ENCODE measurements around the gene AUH. TPM values are rescaled to one million over a fixed set of nuclear protein-coding genes. Genes with fewer than 3 reads are reported as not detected.

The AUH gene
- total RNA-seq, 1 donor from 2014 or later = 8.8 TPM

DNA sequence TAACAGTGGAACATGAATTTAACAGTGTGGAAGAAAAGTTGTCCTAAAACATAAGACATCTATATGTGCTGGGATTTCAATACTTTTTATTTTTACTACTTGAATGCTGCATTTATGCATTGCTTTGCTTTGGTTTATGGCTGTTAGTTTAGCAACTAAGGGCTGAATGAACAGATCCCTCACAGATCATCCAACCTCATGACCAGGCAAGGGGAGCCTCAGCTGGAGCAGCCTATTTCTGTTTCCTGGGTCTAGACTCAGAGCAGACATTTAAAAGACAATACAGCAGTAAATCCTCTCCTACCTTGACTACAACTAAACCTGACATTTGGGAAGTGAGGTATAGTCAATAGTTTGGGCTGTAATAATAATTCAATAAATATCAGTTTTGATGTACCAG, 163.3 kb downstream of the AUH start:
- H3K27ac Mint-ChIP-seq (ENCODE audit: unreplicated experiment) = no peak overlapping the region
- H3K4me3 Mint-ChIP-seq (ENCODE audit: unreplicated experiment) = no peak overlapping the region
- no peaks in the 10 kb centered on the region for H3K27me3 Mint-ChIP-seq (ENCODE audit: low read depth)
- TF ChIP-seq, protein P1, sequence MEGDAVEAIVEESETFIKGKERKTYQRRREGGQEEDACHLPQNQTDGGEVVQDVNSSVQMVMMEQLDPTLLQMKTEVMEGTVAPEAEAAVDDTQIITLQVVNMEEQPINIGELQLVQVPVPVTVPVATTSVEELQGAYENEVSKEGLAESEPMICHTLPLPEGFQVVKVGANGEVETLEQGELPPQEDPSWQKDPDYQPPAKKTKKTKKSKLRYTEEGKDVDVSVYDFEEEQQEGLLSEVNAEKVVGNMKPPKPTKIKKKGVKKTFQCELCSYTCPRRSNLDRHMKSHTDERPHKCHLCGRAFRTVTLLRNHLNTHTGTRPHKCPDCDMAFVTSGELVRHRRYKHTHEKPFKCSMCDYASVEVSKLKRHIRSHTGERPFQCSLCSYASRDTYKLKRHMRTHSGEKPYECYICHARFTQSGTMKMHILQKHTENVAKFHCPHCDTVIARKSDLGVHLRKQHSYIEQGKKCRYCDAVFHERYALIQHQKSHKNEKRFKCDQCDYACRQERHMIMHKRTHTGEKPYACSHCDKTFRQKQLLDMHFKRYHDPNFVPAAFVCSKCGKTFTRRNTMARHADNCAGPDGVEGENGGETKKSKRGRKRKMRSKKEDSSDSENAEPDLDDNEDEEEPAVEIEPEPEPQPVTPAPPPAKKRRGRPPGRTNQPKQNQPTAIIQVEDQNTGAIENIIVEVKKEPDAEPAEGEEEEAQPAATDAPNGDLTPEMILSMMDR (IDR thresholded peaks at IDR 0.05) = no peak
- peaks cover 4% of the 10 kb centered on the region for H3K36me3 Mint-ChIP-seq (ENCODE audit: low read depth)
- H3K4me1 Mint-ChIP-seq (ENCODE audit: low read depth) = peaks cover 38% of the 10 kb centered on the region
- DNase-seq (ENCODE audit: low spot score) = no peak
- peaks cover 26% of the 10 kb centered on the region for H3K9me3 Mint-ChIP-seq (ENCODE audit: low read depth)

DNA sequence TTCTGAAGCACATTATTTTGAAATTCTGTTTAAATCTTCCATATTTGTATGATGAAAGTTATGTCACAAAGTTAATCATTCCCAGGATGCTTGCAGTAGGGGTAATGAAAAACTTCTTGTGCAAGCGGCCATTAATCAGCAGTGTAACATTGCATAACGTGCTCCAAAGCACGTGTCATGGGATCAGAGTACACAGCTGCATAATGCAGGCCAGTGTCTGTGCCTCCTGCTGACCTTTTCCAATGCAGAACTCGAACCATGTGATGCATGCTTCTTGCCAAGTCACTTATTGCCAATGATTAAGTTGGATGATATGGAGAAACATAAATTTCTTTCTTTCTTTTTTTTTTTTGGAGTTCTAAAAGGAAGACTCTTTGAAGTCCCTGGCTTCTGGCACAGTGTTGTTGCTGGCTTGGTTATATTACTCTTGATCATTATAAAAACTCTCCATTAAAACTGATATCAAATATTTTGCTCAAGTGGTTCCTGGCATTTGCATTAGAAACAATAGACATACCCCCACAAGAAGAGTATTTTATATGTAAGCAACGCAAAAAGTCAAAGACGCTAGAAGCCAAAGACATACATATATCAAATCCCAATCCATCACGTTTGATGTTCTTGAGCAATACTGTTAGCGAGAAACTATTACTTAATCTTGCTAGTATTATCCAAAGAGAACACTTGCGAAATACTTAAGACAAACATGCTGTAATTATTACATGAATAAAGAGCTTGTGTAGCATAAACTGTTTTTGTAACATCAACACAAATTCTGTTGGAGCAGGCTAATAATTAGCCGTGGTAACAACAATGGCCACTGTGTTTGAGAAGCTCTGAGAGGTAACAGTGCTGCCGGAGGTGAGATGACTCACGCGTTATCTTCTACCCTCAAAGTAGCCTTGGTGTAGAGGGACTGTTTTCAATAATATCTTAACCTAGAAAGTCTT, 164.2 kb downstream of the AUH start:
- no peak overlapping the region for H3K27ac Mint-ChIP-seq (ENCODE audit: unreplicated experiment)
- TF ChIP-seq, protein P1 (IDR thresholded peaks at IDR 0.05) = no peak
- no peak overlapping the region for H3K4me3 Mint-ChIP-seq (ENCODE audit: unreplicated experiment)
- peaks cover 21% of the 10 kb centered on the region for H3K9me3 Mint-ChIP-seq (ENCODE audit: low read depth)
- no peaks in the 10 kb centered on the region for H3K27me3 Mint-ChIP-seq (ENCODE audit: low read depth)
- peaks cover 4% of the 10 kb centered on the region for H3K36me3 Mint-ChIP-seq (ENCODE audit: low read depth)
- H3K4me1 Mint-ChIP-seq (ENCODE audit: low read depth) = peaks cover 44% of the 10 kb centered on the region
- DNase-seq (ENCODE audit: low spot score) = no peak

DNA sequence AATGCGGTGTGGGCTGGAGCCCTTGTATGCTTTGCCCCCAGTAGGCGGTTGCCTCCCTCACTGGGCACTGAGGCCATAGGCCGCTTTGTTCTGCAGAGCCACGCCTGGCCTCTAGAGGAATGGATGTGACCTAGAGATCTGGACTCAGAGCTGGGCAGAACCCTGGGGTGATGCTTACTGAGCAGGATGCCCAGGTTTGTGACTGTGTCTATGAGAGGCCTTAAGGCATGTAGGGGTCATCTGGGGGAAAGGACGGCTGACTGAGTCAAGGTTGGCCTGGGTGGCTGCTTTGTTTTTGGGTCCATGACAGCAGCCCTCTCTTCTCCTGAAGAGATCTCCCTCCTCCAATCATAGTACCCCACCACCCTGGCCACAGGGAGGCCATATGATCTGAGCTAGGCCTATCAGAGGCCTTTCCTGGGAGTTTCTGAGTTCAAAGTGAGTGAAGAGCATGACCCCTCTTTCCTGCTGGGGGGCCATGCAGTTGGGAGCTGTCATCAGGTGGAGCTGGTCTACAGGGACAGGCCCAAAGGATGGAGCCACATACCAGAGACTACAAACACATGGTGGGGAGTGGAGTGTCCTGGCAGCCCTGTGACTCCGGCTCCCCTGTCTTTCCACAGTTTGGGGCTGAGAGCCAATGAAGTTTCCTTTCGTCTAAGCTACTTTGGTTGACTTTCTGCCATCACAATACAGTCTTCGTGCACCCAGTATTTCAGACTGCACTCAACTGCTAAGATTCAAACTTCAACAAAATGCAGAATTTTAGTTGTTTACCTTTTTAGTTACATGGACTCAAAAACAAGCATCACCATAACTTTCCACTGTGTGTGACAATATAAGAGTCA, 165.4 kb downstream of the AUH start:
- DNase-seq (ENCODE audit: low spot score) = no peak
- TF ChIP-seq, protein P1 (IDR thresholded peaks at IDR 0.05) = no peak
- Mint-ChIP-seq H3K36me3 (ENCODE audit: low read depth) (peaks cover 2% of the 10 kb centered on the region), H3K9me3 (ENCODE audit: low read depth) (peaks cover 11% of the 10 kb centered on the region), H3K27me3 (ENCODE audit: low read depth) (no peaks in the 10 kb centered on the region), H3K4me3 (ENCODE audit: unreplicated experiment) (no peak overlapping the region), H3K4me1 (ENCODE audit: low read depth) (peaks cover 51% of the 10 kb centered on the region), H3K27ac (ENCODE audit: unreplicated experiment) (no peak overlapping the region)

DNA sequence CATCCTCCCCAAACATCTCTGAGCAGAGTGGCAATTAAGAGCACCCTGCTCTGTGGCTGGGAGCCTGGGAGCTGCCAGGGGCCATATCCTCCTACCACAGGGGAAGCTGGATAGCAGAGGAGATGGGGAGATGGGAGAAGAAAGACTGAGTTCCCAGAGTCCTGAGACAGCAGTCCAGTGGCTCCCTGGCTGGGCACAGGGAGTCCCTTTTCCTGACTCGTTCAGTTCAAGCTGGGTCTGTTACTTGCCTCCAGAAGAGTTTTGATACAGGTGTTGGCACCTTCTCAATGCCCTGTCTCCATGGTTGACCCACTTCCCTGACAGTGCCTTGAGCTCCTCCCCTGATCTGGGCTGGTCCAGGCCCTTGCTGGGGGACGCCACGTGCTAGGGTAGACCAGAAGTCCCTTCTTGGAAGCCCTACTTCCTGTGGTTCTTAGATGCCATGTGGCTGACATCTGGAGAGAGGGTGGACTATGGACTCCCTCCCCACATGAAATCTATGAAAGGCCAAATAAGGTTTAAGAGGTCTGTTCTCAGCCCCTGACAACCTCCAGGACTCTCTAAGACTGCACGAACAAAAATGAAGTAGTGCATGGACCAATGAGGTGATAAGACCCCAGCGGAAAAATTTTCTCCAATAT, 166.2 kb downstream of the AUH start:
- TF ChIP-seq, protein P1 (IDR thresholded peaks at IDR 0.05) = no peak
- DNase-seq (ENCODE audit: low spot score) = no peak
- Mint-ChIP-seq H3K4me3 (ENCODE audit: unreplicated experiment) (no peak overlapping the region), H3K9me3 (ENCODE audit: low read depth) (peaks cover 3% of the 10 kb centered on the region), H3K36me3 (ENCODE audit: low read depth) (no peaks in the 10 kb centered on the region), H3K27ac (ENCODE audit: unreplicated experiment) (no peak overlapping the region), H3K4me1 (ENCODE audit: low read depth) (peaks cover 43% of the 10 kb centered on the region), H3K27me3 (ENCODE audit: low read depth) (no peaks in the 10 kb centered on the region)
